Lung microvascular endothelial cell (primary cell): Measurements from ENCODE around the gene LCN1. TPM values are rescaled to one million over a fixed set of nuclear protein-coding genes. Genes with fewer than 3 reads are reported as not detected.

Experiments
- DNase-seq, 2 donors: peaks; one replicate each; pipeline versions ENCODE4 v3.0.0 to v3.0.0-alpha.2; 2010; ENCODE audit warnings: low read depth in 2 of 2
- total RNA-seq: library from RNA; depleted of rRNA; stranded (reverse); fragments of >200 nt; gene quantifications from 2 replicates; pipeline ENCODE4 v1.2.1, GENCODE V29; 2014

Gene LCN1
- total RNA-seq, 1 donor from 2014 or later, result not detected

- DNase-seq, result no peak
Observed at GRCh38 chr9:135565636-135566035, 44.4 kb downstream of the LCN1 start.

- DNase-seq, result no peak
Observed at GRCh38 chr9:135566552-135566951, 45.3 kb downstream of the LCN1 start.

GRCh38 chr9:135567311-135567710, 46.1 kb downstream of the LCN1 start:
- DNase-seq, result no peak

GRCh38 chr9:135568026-135568425, 46.8 kb downstream of the LCN1 start:
- DNase-seq, result no peak

GRCh38 chr9:135570456-135570855, 49.2 kb downstream of the LCN1 start:
- DNase-seq, result no peak

- DNase-seq, result no peak
Observed at GRCh38 chr9:135572233-135572632, 51.0 kb downstream of the LCN1 start.

GRCh38 chr9:135573124-135573523, 51.9 kb downstream of the LCN1 start:
- DNase-seq, result no peak

- no peak for DNase-seq
Observed at GRCh38 chr9:135574331-135574730, 53.1 kb downstream of the LCN1 start.

GRCh38 chr9:135574943-135575342, 53.7 kb downstream of the LCN1 start:
- DNase-seq, result no peak

Other genes with a start within 250 kb of the LCN1 start
- 8.3 and 9.7 TPM in 2 replicates for gene PPP1R26, start 41.7 kb upstream of the LCN1 start, total RNA-seq
- 11.5 and 14.6 TPM in 2 replicates for gene MRPS2, start 20.8 kb upstream of the LCN1 start, total RNA-seq
- not detected in 2 replicates for gene OBP2A, start 24.7 kb downstream of the LCN1 start, total RNA-seq
- gene PAEP, start 40.3 kb downstream of the LCN1 start, total RNA-seq, result not detected in 2 replicates
- gene GLT6D1, start 118.1 kb downstream of the LCN1 start, total RNA-seq, result not detected in 2 replicates
- gene LCN9, start 141.9 kb downstream of the LCN1 start, total RNA-seq, result not detected in 2 replicates
- not detected in 2 replicates for gene SOHLH1, start 178.0 kb downstream of the LCN1 start, total RNA-seq
- gene KCNT1, start 180.7 kb downstream of the LCN1 start, total RNA-seq, result under 0.01 TPM in 1 of 2 replicates, not detected in the other